ENCODE results near the gene SPSB4.

- TF ChIP-seq, protein P1, sequence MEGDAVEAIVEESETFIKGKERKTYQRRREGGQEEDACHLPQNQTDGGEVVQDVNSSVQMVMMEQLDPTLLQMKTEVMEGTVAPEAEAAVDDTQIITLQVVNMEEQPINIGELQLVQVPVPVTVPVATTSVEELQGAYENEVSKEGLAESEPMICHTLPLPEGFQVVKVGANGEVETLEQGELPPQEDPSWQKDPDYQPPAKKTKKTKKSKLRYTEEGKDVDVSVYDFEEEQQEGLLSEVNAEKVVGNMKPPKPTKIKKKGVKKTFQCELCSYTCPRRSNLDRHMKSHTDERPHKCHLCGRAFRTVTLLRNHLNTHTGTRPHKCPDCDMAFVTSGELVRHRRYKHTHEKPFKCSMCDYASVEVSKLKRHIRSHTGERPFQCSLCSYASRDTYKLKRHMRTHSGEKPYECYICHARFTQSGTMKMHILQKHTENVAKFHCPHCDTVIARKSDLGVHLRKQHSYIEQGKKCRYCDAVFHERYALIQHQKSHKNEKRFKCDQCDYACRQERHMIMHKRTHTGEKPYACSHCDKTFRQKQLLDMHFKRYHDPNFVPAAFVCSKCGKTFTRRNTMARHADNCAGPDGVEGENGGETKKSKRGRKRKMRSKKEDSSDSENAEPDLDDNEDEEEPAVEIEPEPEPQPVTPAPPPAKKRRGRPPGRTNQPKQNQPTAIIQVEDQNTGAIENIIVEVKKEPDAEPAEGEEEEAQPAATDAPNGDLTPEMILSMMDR (IDR thresholded peaks at IDR 0.05): no peak
- no peak for TF ChIP-seq POLR2A (IDR thresholded peaks at IDR 0.05)
These were observed 97.0 kb downstream of the SPSB4 start for GRCh38 chr3:141148169-141148568.

Data from vagina (tissue), 2 donors.